ENCODE data around the gene CERCAM.
A peak's percentile ranks its signal among the peaks of the same experiment; 100 is the strongest.

CERCAM gene

DNA sequence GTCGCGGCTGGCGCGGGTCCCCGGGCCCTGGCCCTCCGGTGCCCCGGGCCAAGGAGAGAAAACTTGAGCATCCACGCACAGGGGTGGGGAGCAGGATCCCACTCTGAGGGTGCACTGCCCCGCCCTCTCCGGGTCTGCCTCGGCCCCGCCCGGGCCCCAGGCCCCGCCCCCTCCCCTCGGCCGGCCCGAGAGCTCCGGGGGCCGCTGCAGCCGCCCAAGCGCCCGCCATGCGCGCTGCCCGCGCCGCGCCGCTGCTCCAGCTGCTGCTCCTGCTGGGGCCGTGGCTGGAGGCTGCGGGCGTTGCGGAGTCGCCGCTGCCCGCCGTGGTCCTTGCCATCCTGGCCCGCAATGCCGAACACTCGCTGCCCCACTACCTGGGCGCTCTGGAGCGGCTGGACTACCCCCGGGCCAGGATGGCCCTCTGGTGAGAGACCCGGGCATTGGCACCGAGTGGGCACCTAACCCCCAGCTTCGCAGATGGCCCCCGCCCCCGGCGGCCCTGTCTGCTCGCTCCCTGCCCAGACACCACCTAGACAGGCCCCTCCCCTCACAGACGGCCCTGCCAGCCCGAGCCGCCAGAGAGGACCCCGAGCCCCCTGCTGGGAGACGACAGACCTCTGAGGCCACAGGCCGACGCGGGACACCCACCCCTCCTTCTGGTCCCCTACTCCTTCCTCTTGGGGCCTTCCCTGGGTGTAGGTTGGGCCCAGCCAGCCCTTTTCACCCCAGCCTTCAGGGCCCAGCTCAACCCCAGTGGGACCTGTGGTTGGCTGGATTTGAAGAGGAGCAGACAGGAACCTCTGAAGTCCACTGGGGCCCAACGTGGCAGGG is at the start of gene CERCAM:
Gene CERCAM (plus strand): TSS at position 207 of the 831 bp plus-strand sequence. CDS start 21 bp downstream, at position 228.
- DNase-seq (ENCODE audit: low read depth), result peak; percentile 69

DNA sequence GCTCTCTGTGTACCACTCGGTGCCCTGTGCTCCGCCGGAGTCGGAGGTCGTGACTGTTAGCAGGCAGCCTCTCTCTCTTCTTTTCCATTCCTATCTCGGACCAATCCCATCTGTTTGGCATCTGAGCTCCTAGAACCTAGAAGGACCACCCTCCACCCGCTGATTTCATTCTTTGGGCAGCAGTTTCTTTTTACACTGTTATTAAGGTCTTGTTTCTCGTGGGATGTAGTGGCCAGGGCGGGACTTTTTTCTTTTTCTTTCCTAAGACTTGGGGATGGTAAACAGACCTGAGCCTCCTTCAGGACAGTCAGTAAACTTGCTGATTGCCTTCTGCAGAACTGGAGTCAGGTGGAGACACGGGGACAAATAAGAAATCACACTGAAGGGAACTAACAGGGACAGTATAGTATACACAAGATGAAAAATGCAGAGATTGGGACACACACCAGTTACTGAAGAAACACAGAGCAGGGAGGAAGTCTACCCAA is 49.0 kb upstream of the CERCAM start:
- DNase-seq (ENCODE audit: low read depth), result no peak

- peak; percentile 88 for DNase-seq (ENCODE audit: low read depth)
Observed at GRCh38 chr9:128372188-128372641, 48.4 kb upstream of the CERCAM start.

DNA sequence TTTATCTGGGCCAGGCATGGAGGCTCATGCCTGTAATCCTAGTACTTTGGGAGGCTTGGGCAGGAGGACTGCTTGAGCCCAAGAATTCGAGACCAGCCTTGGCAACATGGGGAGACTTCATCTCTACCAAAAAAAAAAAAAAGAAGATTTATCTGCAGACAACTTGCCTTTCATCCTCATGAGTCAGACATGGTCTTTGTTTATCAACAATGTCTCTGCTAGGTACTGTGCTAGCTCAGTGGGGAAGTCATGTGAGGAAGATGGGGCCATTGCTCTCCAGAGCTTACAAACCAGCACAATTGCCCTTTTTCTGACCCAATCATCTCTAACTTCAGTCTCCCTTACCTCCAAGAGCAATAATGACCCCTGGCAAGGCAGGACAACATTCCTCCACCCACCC is 47.9 kb upstream of the CERCAM start:
- DNase-seq (ENCODE audit: low read depth), result peak; percentile 50

DNA sequence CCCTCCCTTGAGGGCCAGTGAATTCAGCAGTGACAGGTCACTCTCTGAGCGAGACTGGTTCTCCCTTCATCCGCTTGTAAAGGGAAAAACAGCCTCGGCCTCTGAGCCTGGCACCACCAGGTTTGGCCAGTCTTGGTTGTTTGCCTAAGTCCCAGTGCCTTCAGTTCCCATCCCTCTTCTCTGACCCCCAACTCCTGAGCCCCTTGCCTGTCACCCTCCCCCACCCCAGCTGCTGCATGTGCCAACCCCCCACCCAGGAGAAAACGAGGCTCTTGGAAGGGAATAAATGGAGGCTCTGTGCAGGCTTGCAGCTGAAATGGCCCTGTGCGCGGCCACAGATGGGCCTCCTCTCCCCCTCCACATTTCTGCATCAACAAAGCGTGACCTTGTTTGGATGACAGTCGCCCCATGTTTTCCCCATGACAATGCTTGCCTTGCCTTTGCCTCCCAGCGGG is 46.4 kb upstream of the CERCAM start:
- DNase-seq (ENCODE audit: low read depth), result no peak

DNA sequence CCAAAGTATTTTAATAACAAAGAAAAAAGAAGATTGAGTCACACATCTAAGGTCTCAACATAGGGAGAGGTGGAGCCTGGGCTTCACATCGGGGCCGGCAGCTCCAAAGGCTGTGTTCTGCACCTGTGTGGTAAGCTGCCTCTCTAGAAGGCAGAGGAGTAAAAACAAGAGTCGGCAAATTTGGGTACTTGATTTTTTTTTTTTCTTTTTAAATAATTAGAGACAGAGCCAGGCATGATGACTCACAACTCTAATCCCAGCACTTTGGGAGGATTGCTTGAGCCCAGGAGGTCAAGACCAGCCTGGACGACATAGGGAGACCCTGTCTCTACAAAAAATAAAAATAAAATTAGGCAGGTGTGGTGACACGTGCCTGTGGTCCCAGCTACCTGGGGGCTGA is 44.8 kb upstream of the CERCAM start:
- peak; percentile 25 for DNase-seq (ENCODE audit: low read depth)

DNA sequence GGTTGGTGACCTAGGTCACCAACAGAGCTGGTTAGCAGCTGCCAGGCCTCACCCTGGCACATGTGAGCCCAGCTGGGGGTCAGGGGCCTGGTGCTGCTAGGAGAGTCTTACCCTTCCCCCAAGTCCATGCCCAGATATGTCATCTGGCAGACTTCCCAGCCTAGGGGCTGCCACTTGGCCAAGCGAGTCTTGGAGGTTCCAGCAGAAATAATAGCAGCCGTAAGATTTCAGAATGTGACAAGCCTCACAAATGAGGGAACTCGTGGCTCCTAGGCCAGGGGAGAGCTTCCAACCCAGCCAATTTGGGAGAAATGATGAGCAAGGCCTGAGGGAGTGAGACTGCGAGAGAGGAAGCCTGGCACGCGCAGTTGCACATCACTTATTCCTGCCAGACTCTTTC is 38.4 kb upstream of the CERCAM start:
- DNase-seq (ENCODE audit: low read depth), result no peak

- DNase-seq (ENCODE audit: low read depth), result no peak
Observed at GRCh38 chr9:128383007-128383753, 37.5 kb upstream of the CERCAM start.

DNA sequence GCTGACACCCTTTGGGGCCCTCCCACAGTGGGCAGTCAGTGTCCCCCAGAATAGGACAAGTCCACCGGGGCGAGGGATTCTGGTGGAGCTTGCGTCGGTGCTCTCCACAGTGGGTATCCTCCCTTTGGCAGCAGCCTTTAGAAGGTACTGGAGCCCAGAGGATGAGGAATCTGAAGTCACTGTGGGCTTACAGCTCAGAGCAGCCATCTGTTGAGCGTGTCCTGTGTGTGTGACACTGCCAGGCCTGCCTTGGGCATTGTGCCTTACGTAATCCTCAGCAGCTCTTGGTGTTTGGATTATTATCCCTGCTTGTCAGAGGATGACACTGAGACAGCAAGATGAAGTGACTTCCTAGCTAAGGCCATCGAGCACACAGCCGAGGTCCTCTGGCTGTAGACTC is 36.9 kb upstream of the CERCAM start:
- DNase-seq (ENCODE audit: low read depth), result no peak

- peak; percentile 9 for DNase-seq (ENCODE audit: low read depth)
Observed at GRCh38 chr9:128384801-128385495, 35.7 kb upstream of the CERCAM start.

GRCh38 chr9:128385496-128386460 is 34.9 kb upstream of the CERCAM start:
- DNase-seq (ENCODE audit: low read depth), result no peak

GRCh38 chr9:128388150-128388549 is 32.5 kb upstream of the CERCAM start:
- DNase-seq (ENCODE audit: low read depth), result no peak

DNA sequence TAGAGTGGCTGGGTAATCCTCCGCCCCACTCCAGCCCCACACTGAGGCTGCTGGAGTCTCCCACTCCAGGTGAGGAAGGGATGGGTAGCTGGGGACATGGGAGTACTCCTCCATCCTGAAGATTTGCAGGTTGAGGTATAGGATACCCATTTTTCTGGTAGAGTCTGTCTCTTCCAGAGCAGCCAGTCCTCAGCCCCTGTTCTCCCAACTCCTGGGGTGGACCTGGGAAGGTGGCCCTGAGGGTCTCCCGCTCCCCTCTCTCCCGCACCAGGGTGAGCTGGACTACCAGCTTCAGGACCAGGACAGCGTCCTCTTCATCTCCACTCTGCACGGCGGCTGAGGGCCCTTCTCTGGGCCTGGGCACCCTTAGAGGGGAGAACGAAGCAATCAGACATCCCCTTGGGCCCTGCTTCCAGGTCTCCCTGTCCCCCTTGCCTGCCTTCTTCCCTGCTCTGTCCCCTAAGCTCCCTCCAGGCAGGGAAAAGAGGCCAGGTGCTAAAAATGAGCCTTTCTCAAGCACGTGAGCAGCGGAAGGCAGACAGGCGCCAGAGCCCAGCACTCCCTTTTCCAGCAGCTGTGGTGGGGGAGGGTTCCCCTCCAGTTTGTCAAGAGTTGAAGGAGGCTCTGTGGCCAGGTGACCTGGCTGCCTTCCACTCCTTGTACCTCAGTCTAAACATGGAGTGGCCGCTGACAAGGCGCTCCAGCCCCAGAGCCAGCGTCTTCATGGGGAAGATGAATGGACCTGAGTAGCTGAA is 31.1 kb upstream of the CERCAM start:
- no peak for DNase-seq (ENCODE audit: low read depth)

DNA sequence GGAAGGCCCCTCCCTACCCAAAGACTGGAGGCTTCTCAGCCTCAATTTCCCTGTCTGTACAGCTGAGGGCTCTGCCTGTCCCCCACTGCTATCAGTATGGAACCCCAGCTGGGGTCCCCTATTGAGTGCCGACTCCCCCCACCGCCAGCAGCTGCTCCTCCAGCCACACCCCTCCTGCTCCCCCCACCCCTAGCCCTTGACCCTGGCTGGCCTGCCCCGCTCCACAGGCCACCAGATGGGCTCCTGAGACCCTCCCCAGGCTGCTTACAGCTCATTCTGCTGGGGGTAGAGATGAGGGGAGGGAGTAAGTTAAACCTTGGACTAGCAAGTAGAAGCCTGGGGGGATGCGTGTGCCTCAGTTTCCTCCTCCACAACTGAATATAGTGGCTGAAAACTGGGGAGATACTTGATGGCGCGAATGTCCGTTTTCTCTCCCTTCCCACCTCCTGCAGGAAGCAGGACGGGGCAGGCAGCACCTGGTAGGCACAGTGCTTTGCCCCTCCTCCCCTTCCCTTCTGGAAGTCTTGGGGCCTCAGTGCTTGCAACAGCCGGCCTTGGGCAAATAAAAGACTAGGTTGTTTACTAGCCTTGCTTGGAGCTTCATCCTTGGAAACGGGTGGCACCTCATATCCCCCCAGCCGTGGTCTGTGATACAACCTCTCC is 30.4 kb upstream of the CERCAM start:
- DNase-seq (ENCODE audit: low read depth), result no peak

DNA sequence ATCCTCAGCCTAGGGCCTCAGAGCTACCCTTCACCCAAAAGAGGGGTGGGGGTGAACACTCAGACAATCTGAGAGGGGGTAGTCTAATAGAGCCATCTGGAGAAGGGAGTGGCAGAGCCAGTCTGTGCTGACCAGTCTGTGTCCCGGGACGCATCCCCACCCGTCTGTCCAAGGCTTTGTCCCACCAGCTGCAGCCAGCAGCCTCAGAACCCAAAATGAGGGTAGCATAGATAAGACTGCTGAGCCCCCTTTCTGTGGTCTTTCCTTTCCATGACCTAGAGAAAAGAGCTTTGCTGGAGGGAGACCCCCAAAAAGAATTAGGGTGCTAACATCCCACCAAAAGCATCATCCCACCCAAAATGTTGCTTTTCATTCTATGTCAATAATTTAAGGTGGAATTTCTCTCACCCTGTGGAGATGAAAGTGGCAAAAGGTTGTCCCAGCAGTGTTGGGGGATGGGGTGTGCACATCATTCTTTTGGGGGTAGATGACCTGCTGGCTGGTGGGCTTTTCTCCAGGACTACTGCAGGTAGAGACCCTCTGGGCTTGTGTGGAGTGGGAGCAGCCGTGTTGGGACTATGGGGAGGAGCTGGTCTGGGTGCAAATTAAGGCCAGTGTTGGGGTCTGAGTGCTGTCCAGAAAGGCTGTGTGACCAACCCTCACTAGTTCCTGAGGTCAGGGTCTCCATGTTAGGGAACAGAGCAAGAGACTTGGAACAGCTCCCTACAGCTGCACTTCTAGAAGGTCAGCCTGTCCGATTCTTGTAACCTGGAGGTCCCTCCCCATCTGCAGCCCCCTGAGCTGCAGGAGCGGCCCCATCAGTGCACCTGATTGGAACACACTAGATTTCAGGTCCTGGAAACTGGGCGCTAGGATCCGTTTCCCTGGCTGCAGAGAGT is 29.6 kb upstream of the CERCAM start:
- no peak for DNase-seq (ENCODE audit: low read depth)

DNA sequence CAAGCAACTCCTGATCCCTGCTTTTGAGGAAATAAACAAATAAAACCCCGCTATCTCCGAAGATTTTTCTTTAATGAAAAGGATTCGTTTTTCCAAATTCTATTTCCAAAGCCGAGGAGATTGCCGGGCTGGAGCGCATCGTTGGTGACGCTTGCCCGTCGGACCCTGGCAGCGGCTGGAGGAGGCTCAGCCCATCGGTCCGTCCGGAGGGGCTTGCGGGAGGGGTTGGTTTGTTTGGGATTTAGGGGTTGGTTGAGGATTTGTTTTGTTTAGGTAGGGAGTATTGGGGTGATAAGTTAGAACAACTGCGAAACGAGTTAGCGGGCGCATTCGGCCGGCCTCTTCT is 28.7 kb upstream of the CERCAM start:
- no peak for DNase-seq (ENCODE audit: low read depth)

DNA sequence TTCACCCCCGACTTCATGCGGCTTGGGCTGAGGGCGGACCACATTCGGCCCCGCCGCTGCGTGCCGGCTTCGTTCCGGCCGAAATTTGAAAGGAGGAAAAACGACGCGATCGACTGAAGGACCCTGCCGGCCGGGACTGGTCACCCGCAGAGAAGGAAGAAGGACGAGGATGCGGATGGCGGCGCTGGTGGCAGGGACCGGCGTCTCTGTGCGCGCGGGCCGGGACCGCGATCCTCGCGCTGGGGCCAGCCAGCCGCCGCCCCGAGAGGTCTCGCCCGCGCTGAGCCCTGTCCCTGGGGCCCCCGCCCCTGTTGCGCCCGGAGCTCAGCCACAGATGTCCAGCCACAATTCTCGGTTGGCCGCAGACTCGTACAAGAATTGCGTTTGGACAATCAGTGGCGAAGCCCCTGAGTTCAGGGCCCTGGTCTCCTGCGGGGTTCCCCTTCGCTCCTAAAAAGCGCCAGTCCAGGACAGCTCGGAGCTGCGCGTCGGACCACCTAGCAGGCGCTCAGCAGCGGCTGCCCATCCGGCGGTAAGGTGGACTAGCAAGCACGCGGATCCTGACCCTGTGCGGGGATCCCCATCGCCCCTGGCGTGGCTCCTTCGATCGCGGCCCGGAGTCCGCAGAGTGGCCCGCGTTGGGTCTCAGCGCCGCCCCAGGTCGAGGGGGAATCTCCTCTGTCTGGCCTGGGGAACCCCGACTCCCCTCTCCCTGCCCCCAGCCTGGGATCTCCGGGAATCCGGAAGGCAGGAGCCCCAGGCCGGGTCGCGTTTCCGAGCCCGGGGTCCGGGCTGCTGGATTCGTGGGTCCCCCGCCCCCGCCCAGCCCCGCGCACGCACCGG is 28.1 kb upstream of the CERCAM start:
- no peak for DNase-seq (ENCODE audit: low read depth)
